Right forelimb (tissue), 1 donor: ENCODE measurements around the gene ZNF558.
"Not testable (repeated sequence)": the region's sequence is repeated elsewhere in the genome, so short reads cannot be mapped to it uniquely, and the experiment has no call there.

Experiments used
- DNase-seq: peaks from one replicate; pipeline ENCODE4 v3.0.0-alpha.2; 2018

Gene ZNF558

GRCh38 chr19:8794823-8795222 lies 37.3 kb downstream of the ZNF558 start:
- no peak for DNase-seq

DNA sequence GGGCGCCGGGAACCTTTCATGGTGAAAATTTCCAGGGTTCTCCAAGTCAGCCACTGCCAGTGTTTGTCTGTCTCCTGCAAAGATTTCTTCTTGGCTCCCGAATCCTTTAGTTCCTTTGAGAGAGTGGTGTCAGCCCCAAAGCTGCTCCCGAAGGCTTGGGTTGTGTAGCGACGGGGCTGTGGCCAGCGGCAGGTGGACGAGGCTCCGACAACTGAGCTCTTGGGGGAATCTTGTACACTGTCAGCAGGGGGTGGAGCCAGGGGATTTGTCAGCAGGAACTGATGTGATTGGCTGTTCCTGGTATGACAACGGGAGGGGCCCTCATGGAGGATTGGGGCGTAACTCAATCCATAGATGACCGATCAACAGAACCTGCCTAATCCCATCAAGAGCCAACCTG lies 58.5 kb downstream of the ZNF558 start:
- not testable (repeated sequence) for DNase-seq

- not testable (repeated sequence) for DNase-seq
Observed at GRCh38 chr19:8769265-8769664, 62.8 kb downstream of the ZNF558 start.

GRCh38 chr19:8767257-8767656 lies 64.8 kb downstream of the ZNF558 start:
- DNase-seq, result not testable (repeated sequence)
